Measurements from ENCODE around the gene GATA1.

Gene GATA1

DNA sequence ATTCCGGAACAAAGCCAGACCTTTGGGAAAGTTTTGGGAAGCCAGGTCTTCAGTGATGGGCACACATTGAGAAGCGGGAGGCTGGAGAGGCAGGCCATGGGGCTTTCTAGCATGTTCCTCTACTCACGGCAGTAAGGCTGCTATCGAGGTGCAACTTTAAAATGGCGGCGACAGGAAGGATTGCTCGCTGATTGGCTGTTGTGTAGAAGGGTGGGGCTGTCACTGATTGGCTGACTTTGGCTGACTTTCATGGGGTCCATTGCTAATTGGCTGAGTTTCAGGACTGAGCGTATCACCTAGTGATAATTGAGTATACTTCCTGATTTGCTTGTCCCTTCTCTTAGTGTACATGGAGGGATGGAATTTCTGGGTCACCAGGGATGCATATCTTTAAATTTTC, 44.6 kb upstream of the GATA1 start:
- H3K14ac ChIP-seq (ENCODE audit: low read length) = no peak overlapping the region
- H3K9ac ChIP-seq (ENCODE audit: low read length) = no peak overlapping the region
- H3K23ac ChIP-seq (ENCODE audit: low read length) = no peak overlapping the region
- H3K4me2 ChIP-seq (ENCODE audit: low read length) = no peak overlapping the region
- no peak overlapping the region for H2BK5ac ChIP-seq (ENCODE audit: low read depth, low read length, poor library complexity)
- no peak overlapping the region for H4K12ac ChIP-seq (ENCODE audit: low read depth, low read length)
- H2BK12ac ChIP-seq (ENCODE audit: low read length) = no peak overlapping the region
- peaks cover 5 to 6% of the 10 kb centered on the region in 2 experiments for H3K4me1 ChIP-seq (ENCODE audit: control insufficient read depth in 1 of 2, insufficient read depth in 2 of 2, low read length in 2 of 2)
- no peak overlapping the region for H3K4me3 ChIP-seq (ENCODE audit: low read depth, low read length)
- H3K4ac ChIP-seq (ENCODE audit: low read depth, low read length) = no peak overlapping the region
- no peak overlapping the region for H2BK120ac ChIP-seq (ENCODE audit: insufficient read depth, low read length, poor library complexity)
- H3K9me3 ChIP-seq (ENCODE audit: insufficient read depth, low read depth, low read length) = no peaks in the 10 kb centered on the region
- peaks cover 3% of the 10 kb centered on the region for H3K79me2 ChIP-seq (ENCODE audit: control insufficient read depth, insufficient read depth, low read length, poor library complexity)
- no peaks in the 10 kb centered on the region for H3K27me3 ChIP-seq (ENCODE audit: insufficient read depth, low read length)
- no peak overlapping the region for H2AFZ ChIP-seq (ENCODE audit: insufficient read depth, low read length, poor library complexity)
- no peak for DNase-seq
- no peak overlapping the region for H4K91ac ChIP-seq (ENCODE audit: low read depth, low read length)
- no peak overlapping the region for H3K27ac ChIP-seq (ENCODE audit: low read depth, low read length)
- peaks cover 6% of the 10 kb centered on the region for H3K79me1 ChIP-seq (ENCODE audit: low read length)
- H3K18ac ChIP-seq (ENCODE audit: low read length) = no peak overlapping the region
- WGBS (ENCODE audit: extremely low coverage, insufficient coverage, insufficient read length) = no CpG with 5 or more reads among the region's 8 CpGs
- H3K36me3 ChIP-seq (ENCODE audit: control insufficient read depth in 1 of 2, insufficient read depth in 2 of 2, low read length in 2 of 2) = no peaks in the 10 kb centered on the region
- no peak overlapping the region for H2AK5ac ChIP-seq (ENCODE audit: low read length)
- H4K8ac ChIP-seq (ENCODE audit: low read depth, low read length) = no peak overlapping the region

DNA sequence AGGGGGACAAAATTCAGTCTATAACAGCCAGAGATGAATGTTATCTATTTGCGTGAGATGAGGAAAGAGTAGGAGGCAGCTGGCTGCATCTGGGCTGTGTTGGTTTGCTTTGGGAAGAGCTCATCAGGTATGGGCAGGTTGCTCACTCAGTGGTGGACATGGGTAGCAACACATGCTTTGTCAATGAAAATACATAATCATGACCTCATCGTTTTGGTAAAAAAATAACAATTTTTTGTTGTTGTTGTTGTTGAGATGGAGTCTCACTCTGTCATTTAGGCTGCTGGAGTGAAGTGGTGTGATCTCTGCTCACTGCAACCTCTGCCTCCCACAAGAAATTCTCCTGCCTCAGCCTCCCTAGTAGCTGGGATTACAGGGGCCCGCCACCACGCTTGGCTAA, 41.2 kb upstream of the GATA1 start:
- H3K4ac ChIP-seq (ENCODE audit: low read depth, low read length) = no peak overlapping the region
- no peak overlapping the region for H2BK120ac ChIP-seq (ENCODE audit: insufficient read depth, low read length, poor library complexity)
- H2AFZ ChIP-seq (ENCODE audit: insufficient read depth, low read length, poor library complexity) = no peak overlapping the region
- no peaks in the 10 kb centered on the region for H3K9me3 ChIP-seq (ENCODE audit: insufficient read depth, low read depth, low read length)
- no peak overlapping the region for H3K4me2 ChIP-seq (ENCODE audit: low read length)
- no peak overlapping the region for H3K14ac ChIP-seq (ENCODE audit: low read length)
- no peaks in the 10 kb centered on the region for H3K79me1 ChIP-seq (ENCODE audit: low read length)
- H4K8ac ChIP-seq (ENCODE audit: low read depth, low read length) = no peak overlapping the region
- H3K79me2 ChIP-seq (ENCODE audit: control insufficient read depth, insufficient read depth, low read length, poor library complexity) = no peaks in the 10 kb centered on the region
- H3K4me3 ChIP-seq (ENCODE audit: low read depth, low read length) = no peak overlapping the region
- no peaks in the 10 kb centered on the region for H3K27me3 ChIP-seq (ENCODE audit: insufficient read depth, low read length)
- no peak overlapping the region for H2BK12ac ChIP-seq (ENCODE audit: low read length)
- H3K23ac ChIP-seq (ENCODE audit: low read length) = no peak overlapping the region
- no CpG with 5 or more reads among the region's 4 CpGs for WGBS (ENCODE audit: extremely low coverage, insufficient coverage, insufficient read length)
- H3K18ac ChIP-seq (ENCODE audit: low read length) = no peak overlapping the region
- no peak overlapping the region for H4K12ac ChIP-seq (ENCODE audit: low read depth, low read length)
- H3K27ac ChIP-seq (ENCODE audit: low read depth, low read length) = no peak overlapping the region
- no peaks in the 10 kb centered on the region for H3K36me3 ChIP-seq (ENCODE audit: control insufficient read depth in 1 of 2, insufficient read depth in 2 of 2, low read length in 2 of 2)
- no peak overlapping the region for H4K91ac ChIP-seq (ENCODE audit: low read depth, low read length)
- no peak overlapping the region for H3K9ac ChIP-seq (ENCODE audit: low read length)
- DNase-seq = no peak
- H2BK5ac ChIP-seq (ENCODE audit: low read depth, low read length, poor library complexity) = no peak overlapping the region
- H3K4me1 ChIP-seq (ENCODE audit: control insufficient read depth in 1 of 2, insufficient read depth in 2 of 2, low read length in 2 of 2) = no peaks in the 10 kb centered on the region
- no peak overlapping the region for H2AK5ac ChIP-seq (ENCODE audit: low read length)

DNA sequence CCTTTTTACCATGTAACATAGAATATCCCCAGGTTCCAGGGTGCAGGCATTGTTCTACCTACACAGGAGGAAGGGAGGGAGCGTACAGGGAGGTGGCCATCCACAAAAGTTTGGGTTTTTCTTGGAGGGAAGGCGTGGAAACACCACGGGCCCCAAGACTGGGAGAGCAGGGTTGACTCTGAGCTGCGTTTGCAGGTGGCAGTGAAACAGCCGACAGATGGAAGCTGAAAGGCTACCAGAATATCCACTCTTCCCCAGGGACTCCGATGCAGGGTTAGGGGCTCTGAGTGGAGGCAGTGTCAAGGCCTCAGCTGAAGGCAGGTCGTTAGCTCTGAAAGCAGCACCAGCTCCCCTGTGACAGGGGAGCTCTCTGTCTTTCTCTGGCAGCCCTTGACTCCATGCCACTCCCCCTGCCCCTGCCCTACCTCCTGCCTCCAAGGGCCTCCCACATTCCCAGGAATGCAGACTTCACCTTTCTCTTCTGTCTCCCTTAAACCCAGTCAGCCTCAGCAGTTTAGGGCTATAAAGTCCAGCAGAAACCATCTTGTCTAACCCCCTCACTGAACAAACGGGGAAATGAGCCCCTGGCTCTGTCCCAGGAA, 38.9 kb upstream of the GATA1 start:
- no peak overlapping the region for H2AK5ac ChIP-seq (ENCODE audit: low read length)
- H3K4me3 ChIP-seq (ENCODE audit: low read depth, low read length) = no peak overlapping the region
- H3K18ac ChIP-seq (ENCODE audit: low read length) = no peak overlapping the region
- H4K12ac ChIP-seq (ENCODE audit: low read depth, low read length) = no peak overlapping the region
- H3K79me2 ChIP-seq (ENCODE audit: control insufficient read depth, insufficient read depth, low read length, poor library complexity) = no peaks in the 10 kb centered on the region
- no peak overlapping the region for H3K27ac ChIP-seq (ENCODE audit: low read depth, low read length)
- no peak overlapping the region for H3K9ac ChIP-seq (ENCODE audit: low read length)
- H2BK120ac ChIP-seq (ENCODE audit: insufficient read depth, low read length, poor library complexity) = no peak overlapping the region
- no peaks in the 10 kb centered on the region for H3K36me3 ChIP-seq (ENCODE audit: control insufficient read depth in 1 of 2, insufficient read depth in 2 of 2, low read length in 2 of 2)
- no peak overlapping the region for H4K8ac ChIP-seq (ENCODE audit: low read depth, low read length)
- no peak overlapping the region for H2BK5ac ChIP-seq (ENCODE audit: low read depth, low read length, poor library complexity)
- no peak for DNase-seq
- no peak overlapping the region for H4K91ac ChIP-seq (ENCODE audit: low read depth, low read length)
- H3K23ac ChIP-seq (ENCODE audit: low read length) = no peak overlapping the region
- no peak overlapping the region for H2BK12ac ChIP-seq (ENCODE audit: low read length)
- H3K9me3 ChIP-seq (ENCODE audit: insufficient read depth, low read depth, low read length) = no peaks in the 10 kb centered on the region
- no peak overlapping the region for H3K14ac ChIP-seq (ENCODE audit: low read length)
- no peak overlapping the region for H3K4ac ChIP-seq (ENCODE audit: low read depth, low read length)
- H3K4me2 ChIP-seq (ENCODE audit: low read length) = no peak overlapping the region
- H3K4me1 ChIP-seq (ENCODE audit: control insufficient read depth in 1 of 2, insufficient read depth in 2 of 2, low read length in 2 of 2) = peaks cover 0 to 3% of the 10 kb centered on the region in 2 experiments
- no CpG with 5 or more reads among the region's 8 CpGs for WGBS (ENCODE audit: extremely low coverage, insufficient coverage, insufficient read length)
- H2AFZ ChIP-seq (ENCODE audit: insufficient read depth, low read length, poor library complexity) = no peak overlapping the region
- no peaks in the 10 kb centered on the region for H3K27me3 ChIP-seq (ENCODE audit: insufficient read depth, low read length)
- no peaks in the 10 kb centered on the region for H3K79me1 ChIP-seq (ENCODE audit: low read length)

DNA sequence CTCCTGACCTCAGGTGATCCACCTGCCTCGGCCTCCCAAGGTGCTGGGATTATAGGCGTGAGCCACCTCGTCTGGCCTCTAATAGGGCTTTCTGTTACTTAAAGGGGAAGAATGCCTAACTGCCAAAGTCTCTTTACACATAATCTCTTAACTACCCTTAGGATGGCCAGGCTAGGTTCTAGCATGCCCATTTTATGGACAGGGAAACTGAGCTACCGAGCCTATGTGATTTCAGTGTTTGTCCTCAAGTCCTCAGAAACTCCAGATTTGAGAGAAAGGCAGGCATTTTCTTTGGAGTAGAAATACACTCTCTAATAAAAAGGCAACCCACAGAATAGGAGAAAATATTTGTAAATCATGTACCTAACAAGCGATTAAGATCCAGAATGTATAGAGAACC, 37.2 kb upstream of the GATA1 start:
- Histone ChIP-seq H3K4me3 (ENCODE audit: low read depth, low read length) (no peak overlapping the region), H4K8ac (ENCODE audit: low read depth, low read length) (no peak overlapping the region), H3K23ac (ENCODE audit: low read length) (no peak overlapping the region), H3K4me1 (ENCODE audit: control insufficient read depth in 1 of 2, insufficient read depth in 2 of 2, low read length in 2 of 2) (peaks cover 10 to 11% of the 10 kb centered on the region in 2 experiments), H4K12ac (ENCODE audit: low read depth, low read length) (no peak overlapping the region), H3K79me2 (ENCODE audit: control insufficient read depth, insufficient read depth, low read length, poor library complexity) (no peaks in the 10 kb centered on the region), H4K91ac (ENCODE audit: low read depth, low read length) (no peak overlapping the region), H3K4ac (ENCODE audit: low read depth, low read length) (no peak overlapping the region), H2AK5ac (ENCODE audit: low read length) (no peak overlapping the region), H3K36me3 (ENCODE audit: control insufficient read depth in 1 of 2, insufficient read depth in 2 of 2, low read length in 2 of 2) (no peaks in the 10 kb centered on the region), H2BK120ac (ENCODE audit: insufficient read depth, low read length, poor library complexity) (no peak overlapping the region), H3K9me3 (ENCODE audit: insufficient read depth, low read depth, low read length) (no peaks in the 10 kb centered on the region), H3K4me2 (ENCODE audit: low read length) (no peak overlapping the region), H3K9ac (ENCODE audit: low read length) (no peak overlapping the region), H2BK5ac (ENCODE audit: low read depth, low read length, poor library complexity) (no peak overlapping the region), H3K79me1 (ENCODE audit: low read length) (peaks cover 3% of the 10 kb centered on the region), H3K14ac (ENCODE audit: low read length) (no peak overlapping the region), H2AFZ (ENCODE audit: insufficient read depth, low read length, poor library complexity) (no peak overlapping the region), H3K27ac (ENCODE audit: low read depth, low read length) (no peak overlapping the region), H3K27me3 (ENCODE audit: insufficient read depth, low read length) (no peaks in the 10 kb centered on the region), H2BK12ac (ENCODE audit: low read length) (no peak overlapping the region), H3K18ac (ENCODE audit: low read length) (no peak overlapping the region)
- DNase-seq = no peak
- WGBS (ENCODE audit: extremely low coverage, insufficient coverage, insufficient read length) = no CpG with 5 or more reads among the region's 5 CpGs

Measured in trophoblast cell (in vitro differentiated cells and primary cell).